Activated naive CD8-positive, alpha-beta T cell (primary cell): ENCODE data around the gene ADGRE1.
"Not testable (repeated sequence)": the region's sequence is repeated elsewhere in the genome, so short reads cannot be mapped to it uniquely, and the experiment has no call there.

Experiments used
- H3K27ac Mint-ChIP-seq: one replicate; pipeline ENCODE4 v1.8.0; 2021; ENCODE audit warnings: mixed read lengths
- H3K27me3 Mint-ChIP-seq: one replicate; pipeline ENCODE4 v1.8.0; 2021; ENCODE audit warnings: mixed read lengths
- H3K36me3 Mint-ChIP-seq: one replicate; pipeline ENCODE4 v1.8.0; 2021; ENCODE audit warnings: mixed read lengths
- H3K4me1 Mint-ChIP-seq: one replicate; pipeline ENCODE4 v1.8.0; 2021; ENCODE audit warnings: low read depth, mixed read lengths
- H3K4me3 Mint-ChIP-seq: one replicate; pipeline ENCODE4 v1.8.0; 2021; ENCODE audit warnings: mild to moderate bottlenecking, mixed read lengths
- H3K9me3 Mint-ChIP-seq: one replicate; pipeline ENCODE4 v1.8.0; 2021; ENCODE audit warnings: low read depth, mixed read lengths

The ADGRE1 gene

GRCh38 chr19:6864325-6864940 lies 22.9 kb upstream of the ADGRE1 start:
- Mint-ChIP-seq H3K4me1 (peaks cover 26% of the 10 kb centered on the region), H3K27ac (no peak overlapping the region), H3K36me3 (no peaks in the 10 kb centered on the region), H3K9me3 (no peaks in the 10 kb centered on the region), H3K27me3 (no peaks in the 10 kb centered on the region), H3K4me3 (no peak overlapping the region)

DNA sequence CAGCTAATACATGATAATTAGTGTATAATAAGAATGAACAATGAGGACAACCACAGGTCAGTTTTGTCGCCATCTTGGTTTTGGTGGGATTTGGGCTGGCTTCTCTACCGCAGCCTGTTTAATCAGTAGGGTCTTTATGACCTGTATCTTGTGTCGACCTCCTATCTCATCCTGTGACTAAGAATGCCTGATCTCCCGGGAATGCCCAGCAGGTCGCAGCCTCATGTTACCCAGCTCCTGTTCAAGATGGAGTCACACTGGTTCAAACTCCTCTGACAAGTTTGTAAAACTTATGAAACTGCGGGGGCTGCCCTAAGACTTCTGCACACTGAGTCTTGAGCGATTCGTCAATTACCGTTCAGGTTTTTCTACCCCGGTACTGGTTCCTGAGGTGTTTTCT lies 21.5 kb upstream of the ADGRE1 start:
- Mint-ChIP-seq H3K36me3 (no peaks in the 10 kb centered on the region), H3K27me3 (no peaks in the 10 kb centered on the region), H3K27ac (no peak overlapping the region)

DNA sequence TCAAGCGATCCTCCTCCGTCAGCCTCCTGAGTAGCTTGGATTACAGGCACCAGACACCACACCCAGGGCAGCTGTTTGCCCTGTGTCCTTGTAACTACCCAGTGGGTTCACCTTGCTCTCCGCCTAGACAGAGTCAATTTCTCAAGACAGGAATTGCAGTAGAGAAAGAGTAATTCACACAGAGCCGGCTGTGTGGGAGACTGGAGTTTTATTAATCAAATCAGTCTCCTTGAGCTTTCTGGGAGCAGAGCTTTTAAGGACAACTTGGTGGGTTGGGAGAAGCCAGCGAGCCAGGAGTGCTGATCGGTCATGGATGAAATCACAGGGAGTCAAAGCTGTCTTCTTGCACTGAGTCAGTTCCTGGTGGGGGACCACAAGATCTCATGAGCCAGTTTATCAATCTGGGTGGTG lies 20.6 kb upstream of the ADGRE1 start:
- H3K4me1 Mint-ChIP-seq, result peaks cover 28% of the 10 kb centered on the region
- H3K4me3 Mint-ChIP-seq, result no peak overlapping the region
- peak overlapping the region; percentile 4 for H3K27ac Mint-ChIP-seq

More for the DNA sequence above, 21.5 kb upstream of the ADGRE1 start:
- Mint-ChIP-seq H3K9me3 (no peaks in the 10 kb centered on the region), H3K4me1 (peaks cover 30% of the 10 kb centered on the region), H3K4me3 (no peak overlapping the region)

DNA sequence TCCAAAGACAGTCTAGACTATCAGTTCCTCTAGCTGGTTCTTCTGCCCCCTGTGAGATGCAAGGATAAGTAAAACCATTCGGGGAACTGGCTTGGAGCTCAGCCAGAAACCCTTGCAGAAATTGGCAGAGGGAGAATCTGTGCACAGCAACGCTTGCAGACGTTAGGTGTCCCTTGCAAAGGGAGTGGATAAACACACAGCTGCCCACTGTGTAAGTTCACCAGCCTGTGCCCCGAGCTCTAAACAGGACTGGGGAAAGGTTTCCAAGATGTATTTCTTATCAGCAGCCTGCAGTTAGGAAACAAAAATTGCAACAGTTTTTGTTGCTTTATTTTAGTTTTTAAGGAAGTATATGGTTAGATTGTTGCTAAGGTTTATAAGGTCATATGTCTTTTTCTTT lies 19.0 kb upstream of the ADGRE1 start:
- Mint-ChIP-seq H3K9me3 (no peaks in the 10 kb centered on the region), H3K4me1 (peaks cover 18% of the 10 kb centered on the region), H3K27me3 (no peaks in the 10 kb centered on the region), H3K27ac (no peak overlapping the region), H3K36me3 (no peaks in the 10 kb centered on the region), H3K4me3 (no peak overlapping the region)

More for the DNA sequence above, 20.6 kb upstream of the ADGRE1 start:
- Mint-ChIP-seq H3K9me3 (no peaks in the 10 kb centered on the region), H3K36me3 (no peaks in the 10 kb centered on the region), H3K27me3 (no peaks in the 10 kb centered on the region)

- H3K4me1 Mint-ChIP-seq, result peaks cover 15% of the 10 kb centered on the region
- not testable (repeated sequence) for H3K36me3 Mint-ChIP-seq, H3K27ac Mint-ChIP-seq, H3K9me3 Mint-ChIP-seq, H3K27me3 Mint-ChIP-seq, H3K4me3 Mint-ChIP-seq
Observed at GRCh38 chr19:6869151-6869882, 18.1 kb upstream of the ADGRE1 start.

GRCh38 chr19:6873708-6874431 lies 13.5 kb upstream of the ADGRE1 start:
- H3K27me3 Mint-ChIP-seq, result no peaks in the 10 kb centered on the region
- no peak overlapping the region for H3K4me3 Mint-ChIP-seq
- H3K27ac Mint-ChIP-seq, result no peak overlapping the region
- H3K4me1 Mint-ChIP-seq, result peaks cover 11% of the 10 kb centered on the region
- no peaks in the 10 kb centered on the region for H3K36me3 Mint-ChIP-seq
- no peaks in the 10 kb centered on the region for H3K9me3 Mint-ChIP-seq

GRCh38 chr19:6875218-6875617 lies 12.2 kb upstream of the ADGRE1 start:
- Mint-ChIP-seq H3K36me3 (peaks cover 3% of the 10 kb centered on the region), H3K27ac (no peak overlapping the region), H3K27me3 (no peaks in the 10 kb centered on the region), H3K4me3 (no peak overlapping the region), H3K4me1 (peaks cover 7% of the 10 kb centered on the region), H3K9me3 (no peaks in the 10 kb centered on the region)

- Mint-ChIP-seq H3K27me3 (no peaks in the 10 kb centered on the region), H3K4me1 (peaks cover 6% of the 10 kb centered on the region), H3K36me3 (peaks cover 3% of the 10 kb centered on the region), H3K27ac (no peak overlapping the region), H3K4me3 (no peak overlapping the region), H3K9me3 (no peaks in the 10 kb centered on the region)
Observed at GRCh38 chr19:6876748-6877147, 10.6 kb upstream of the ADGRE1 start.

DNA sequence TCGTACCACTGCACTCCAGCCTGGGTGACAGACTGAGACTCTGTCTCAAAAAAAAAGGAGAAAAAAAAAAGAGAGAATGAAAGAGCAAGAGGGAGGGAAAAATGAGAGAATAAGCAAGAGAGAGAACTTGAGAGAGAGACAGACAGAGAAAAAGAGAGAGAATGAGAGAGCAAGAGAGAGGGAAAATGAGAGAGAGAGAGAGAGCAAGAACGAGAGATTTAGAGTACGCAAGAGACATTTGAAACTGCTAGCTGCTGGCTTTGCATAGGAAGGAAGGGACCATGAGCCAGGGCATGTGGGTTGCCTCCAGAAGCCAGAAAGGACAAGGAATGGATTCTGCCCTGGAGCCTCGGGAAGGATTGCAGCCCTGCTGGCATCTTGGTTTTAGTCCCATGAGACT lies 9.6 kb upstream of the ADGRE1 start:
- Mint-ChIP-seq H3K4me1 (peaks cover 6% of the 10 kb centered on the region), H3K9me3 (no peaks in the 10 kb centered on the region), H3K4me3 (no peak overlapping the region), H3K36me3 (peaks cover 3% of the 10 kb centered on the region), H3K27me3 (no peaks in the 10 kb centered on the region), H3K27ac (no peak overlapping the region)

- Mint-ChIP-seq H3K27me3 (no peaks in the 10 kb centered on the region), H3K4me1 (peaks cover 46% of the 10 kb centered on the region), H3K9me3 (peaks cover 10% of the 10 kb centered on the region), H3K27ac (no peak overlapping the region), H3K36me3 (peaks cover 8% of the 10 kb centered on the region), H3K4me3 (no peak overlapping the region)
Observed at GRCh38 chr19:6886277-6886897, 992 bp upstream of the ADGRE1 start.

- H3K9me3 Mint-ChIP-seq, result peaks cover 20% of the 10 kb centered on the region
- peak overlapping the region; percentile 1 for H3K27ac Mint-ChIP-seq
- H3K27me3 Mint-ChIP-seq, result no peaks in the 10 kb centered on the region
- peaks cover 11% of the 10 kb centered on the region for H3K36me3 Mint-ChIP-seq
- peak overlapping the region; percentile 4 for H3K4me3 Mint-ChIP-seq
- H3K4me1 Mint-ChIP-seq, result peaks cover 69% of the 10 kb centered on the region
Observed at GRCh38 chr19:6888967-6889366, 1.6 kb downstream of the ADGRE1 start.

GRCh38 chr19:6890401-6890913 lies 3.1 kb downstream of the ADGRE1 start:
- peaks cover 32% of the 10 kb centered on the region for H3K9me3 Mint-ChIP-seq
- H3K4me1 Mint-ChIP-seq, result peaks cover 78% of the 10 kb centered on the region
- peak overlapping the region; percentile 89 for H3K27ac Mint-ChIP-seq
- peak overlapping the region; percentile 58 for H3K4me3 Mint-ChIP-seq
- H3K36me3 Mint-ChIP-seq, result peaks cover 21% of the 10 kb centered on the region
- H3K27me3 Mint-ChIP-seq, result no peaks in the 10 kb centered on the region

- peaks cover 78% of the 10 kb centered on the region for H3K4me1 Mint-ChIP-seq
- peak overlapping the region; percentile 89 for H3K27ac Mint-ChIP-seq
- no peaks in the 10 kb centered on the region for H3K27me3 Mint-ChIP-seq
- peaks cover 21% of the 10 kb centered on the region for H3K36me3 Mint-ChIP-seq
- H3K4me3 Mint-ChIP-seq, result peak overlapping the region; percentile 58
- H3K9me3 Mint-ChIP-seq, result peaks cover 32% of the 10 kb centered on the region
Observed at GRCh38 chr19:6890938-6891337, 3.6 kb downstream of the ADGRE1 start.

DNA sequence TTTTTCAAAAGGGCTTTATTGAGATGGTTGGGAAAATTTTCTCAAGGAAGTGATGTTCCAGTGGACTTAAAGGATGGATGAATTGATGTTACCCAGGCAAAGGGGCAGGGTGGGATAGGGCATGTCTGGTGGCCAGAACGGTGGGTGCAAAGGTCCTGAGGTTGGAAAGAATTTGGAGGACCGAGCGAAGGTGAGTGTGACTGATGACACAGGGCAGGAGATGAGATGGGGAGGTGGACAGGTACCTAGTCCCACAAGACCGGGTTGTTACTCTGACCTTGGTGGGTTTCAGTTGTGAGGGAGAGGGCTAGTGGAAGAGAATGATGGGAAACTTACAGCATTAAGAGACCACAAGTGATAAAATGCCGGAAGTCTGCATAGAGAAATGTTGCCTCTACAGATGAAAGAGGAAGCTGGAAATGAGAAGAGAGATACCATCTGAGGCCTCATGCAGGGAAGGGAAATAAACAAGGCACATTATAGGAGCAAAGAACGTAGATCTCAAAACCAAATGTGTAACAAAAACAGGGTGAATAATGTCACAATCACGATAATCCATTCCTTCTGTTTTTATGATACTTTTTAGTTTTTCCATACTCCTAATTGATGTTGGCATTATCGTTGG lies 4.5 kb downstream of the ADGRE1 start:
- H3K27ac Mint-ChIP-seq, result peak overlapping the region; percentile 89
- H3K4me1 Mint-ChIP-seq, result peaks cover 76% of the 10 kb centered on the region
- peaks cover 26% of the 10 kb centered on the region for H3K36me3 Mint-ChIP-seq
- H3K27me3 Mint-ChIP-seq, result no peaks in the 10 kb centered on the region
- H3K9me3 Mint-ChIP-seq, result peaks cover 35% of the 10 kb centered on the region
- H3K4me3 Mint-ChIP-seq, result peak overlapping the region; percentile 61
